Transverse colon (tissue), 4 donors: ENCODE measurements around the gene AJAP1. TPM values are rescaled to one million over a fixed set of nuclear protein-coding genes. Genes with fewer than 3 reads are reported as not detected.

Experiments
- DNase-seq: peaks from one replicate; pipeline ENCODE4 v3.0.0-alpha.2; 2019
- H3K27ac ChIP-seq, 4 donors: fragments of 200-600 bp; sonication (generic); 2 replicates each; pipeline ENCODE4 v1.5.1; 2016 to 2018; ENCODE audit warnings: inconsistent platforms in 4 of 4
- H3K27me3 ChIP-seq: fragments of 200-600 bp; sonication (generic); 2 replicates; pipeline ENCODE4 v1.5.1; 2017; ENCODE audit warnings: inconsistent platforms
- H3K36me3 ChIP-seq, 4 donors: fragments of 200-600 bp; sonication (generic); 2 replicates each; pipeline ENCODE4 v1.5.1; 2017 to 2019; ENCODE audit warnings: inconsistent platforms in 4 of 4
- H3K4me1 ChIP-seq, 4 donors: fragments of 200-600 bp; sonication (generic); 2 replicates each; pipeline ENCODE4 v1.5.1; 2017 to 2020; ENCODE audit warnings: inconsistent platforms in 4 of 4
- H3K4me3 ChIP-seq, 4 donors: fragments of 200-600 bp; sonication (generic); 1 replicate in 1 of 4; 2 replicates in 3 of 4; pipeline versions ENCODE4 v1.5.1 to v1.6.1; 2017 to 2019; ENCODE audit warnings: inconsistent platforms in 4 of 4
- H3K9me3 ChIP-seq, 2 donors: fragments of 200-600 bp; sonication (generic); 2 replicates each; pipeline ENCODE4 v1.5.1; 2017 to 2019; ENCODE audit warnings: inconsistent platforms in 2 of 2
- EP300 ChIP-seq: sonication (generic); formaldehyde crosslinking; IDR thresholded peaks from one replicate; pipeline ENCODE4 v1.6.1; 2017; ENCODE audit warnings: antibody characterized with exemption, low read depth
- POLR2A ChIP-seq: fragments of 450-650 bp; IDR thresholded peaks from one replicate; pipeline ENCODE4 v1.6.1; 2016; ENCODE audit warnings: antibody characterized with exemption, mild to moderate bottlenecking, moderate library complexity
- POLR2AphosphoS5 ChIP-seq, 3 donors: sonication (generic); formaldehyde crosslinking; IDR thresholded peaks; one replicate each; pipeline ENCODE4 v1.6.1; 2016; ENCODE audit warnings: antibody characterized with exemption in 3 of 3
- WGBS, 2 donors: methylation state at CpG; one replicate each; pipeline ENCODE4 v1.1.5; 2018; ENCODE audit warnings: low coverage in 1 of 2; 5-methylcytosine and 5-hydroxymethylcytosine counted together
- in situ Hi-C, 4 donors: fragments of 200-750 bp; cut with MboI; loops; one replicate each; pipeline versions ENCODE4 v1.15.0 to v1.15.1; 2017; ENCODE audit warnings: low sequenced_read_pairs in 3 of 4, low pct_ligation_motif_present in 1 of 4, low pct_unique_long_range_greater_than_20kb in 1 of 4
- intact Hi-C: fragments of 100-400 bp; cut with DNase I; formaldehyde crosslinking; loops from one replicate; pipeline ENCODE4 v1.15.1; 2023; ENCODE audit warnings: low total_unique reads
- total RNA-seq, 4 donors: library from RNA; depleted of rRNA; stranded (reverse); fragments of >200 nt; gene quantifications; one replicate each; pipeline ENCODE4 v1.1.0, GENCODE V29; 2016
- TF ChIP-seq, protein P1 (sequence below), 5 experiments: fragments of 200-600 bp in 3 of 5; fragments of 450-650 bp in 2 of 5; sonication (generic) in 3 of 5; IDR thresholded peaks; 1 replicate in 2 of 5; 2 replicates in 3 of 5; pipeline ENCODE4 v1.5.1; 2016 to 2017; ENCODE audit warnings: antibody characterized with exemption in 5 of 5, inconsistent platforms in 3 of 5, mild to moderate bottlenecking in 2 of 5, moderate library complexity in 1 of 5

Gene AJAP1
- total RNA-seq, 4 donors from 2014 or later, result 0.14 to 0.16 TPM; not detected in 2

DNA sequence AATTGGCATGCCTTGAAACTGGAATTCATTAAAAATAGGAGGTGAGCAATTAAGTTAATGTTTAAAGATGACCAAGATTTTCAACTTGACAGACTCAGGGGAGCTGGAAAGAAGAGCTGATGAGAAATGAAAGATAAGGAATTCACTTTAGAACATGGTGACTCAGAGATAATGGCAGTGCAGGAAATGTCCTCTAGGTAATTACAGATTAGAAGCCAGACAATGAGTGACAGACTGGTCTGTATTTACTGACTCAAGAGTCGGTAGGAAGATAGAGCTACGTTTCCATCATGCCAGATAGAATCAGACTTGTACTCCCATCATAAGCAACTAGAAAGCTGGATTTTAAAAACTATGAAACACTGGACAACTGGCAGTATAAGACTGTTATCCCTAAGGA lies 151.6 kb downstream of the AJAP1 start:
- no peaks in the 10 kb centered on the region for H3K9me3 ChIP-seq
- H3K27me3 ChIP-seq, result no peaks in the 10 kb centered on the region
- intact Hi-C loops, result no loop called here
- H3K4me1 ChIP-seq, result no peaks in the 10 kb centered on the region
- in situ Hi-C loops, result no loop called here
- TF ChIP-seq EP300, result no peak
- TF ChIP-seq POLR2AphosphoS5 (IDR thresholded peaks at IDR 0.05), result no peak
- TF ChIP-seq, protein P1, sequence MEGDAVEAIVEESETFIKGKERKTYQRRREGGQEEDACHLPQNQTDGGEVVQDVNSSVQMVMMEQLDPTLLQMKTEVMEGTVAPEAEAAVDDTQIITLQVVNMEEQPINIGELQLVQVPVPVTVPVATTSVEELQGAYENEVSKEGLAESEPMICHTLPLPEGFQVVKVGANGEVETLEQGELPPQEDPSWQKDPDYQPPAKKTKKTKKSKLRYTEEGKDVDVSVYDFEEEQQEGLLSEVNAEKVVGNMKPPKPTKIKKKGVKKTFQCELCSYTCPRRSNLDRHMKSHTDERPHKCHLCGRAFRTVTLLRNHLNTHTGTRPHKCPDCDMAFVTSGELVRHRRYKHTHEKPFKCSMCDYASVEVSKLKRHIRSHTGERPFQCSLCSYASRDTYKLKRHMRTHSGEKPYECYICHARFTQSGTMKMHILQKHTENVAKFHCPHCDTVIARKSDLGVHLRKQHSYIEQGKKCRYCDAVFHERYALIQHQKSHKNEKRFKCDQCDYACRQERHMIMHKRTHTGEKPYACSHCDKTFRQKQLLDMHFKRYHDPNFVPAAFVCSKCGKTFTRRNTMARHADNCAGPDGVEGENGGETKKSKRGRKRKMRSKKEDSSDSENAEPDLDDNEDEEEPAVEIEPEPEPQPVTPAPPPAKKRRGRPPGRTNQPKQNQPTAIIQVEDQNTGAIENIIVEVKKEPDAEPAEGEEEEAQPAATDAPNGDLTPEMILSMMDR (IDR thresholded peaks at IDR 0.05), result no peak
- TF ChIP-seq POLR2A, result no peak
- no peak overlapping the region for H3K27ac ChIP-seq
- H3K4me3 ChIP-seq, result no peak overlapping the region
- no peaks in the 10 kb centered on the region for H3K36me3 ChIP-seq
- WGBS, 2 donors, result 39 to 44% methylated on average over 2 of the region's 2 CpGs
- DNase-seq, result no peak

DNA sequence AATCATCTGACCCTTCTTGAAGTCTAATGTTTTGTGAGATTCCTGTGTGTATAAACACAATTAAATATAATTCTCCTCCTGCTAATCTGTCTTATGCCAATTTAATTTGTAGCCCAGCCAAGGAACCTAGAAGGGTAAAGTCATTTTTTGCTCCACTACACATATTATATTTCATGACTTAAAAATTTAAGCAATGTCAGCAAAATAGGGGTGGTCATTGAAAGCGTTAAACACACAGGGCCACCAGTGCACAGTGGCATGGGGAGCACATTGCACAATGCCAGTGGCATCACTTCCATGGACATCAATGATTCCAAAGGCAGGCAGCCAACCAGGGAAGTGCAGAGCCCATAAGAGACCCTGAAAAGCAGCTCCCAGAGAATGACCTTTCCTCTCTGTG lies 166.1 kb downstream of the AJAP1 start:
- intact Hi-C loops, result no loop called here
- Histone ChIP-seq H3K27ac (no peak overlapping the region), H3K36me3 (no peaks in the 10 kb centered on the region), H3K9me3 (no peaks in the 10 kb centered on the region), H3K27me3 (no peaks in the 10 kb centered on the region), H3K4me1 (no peaks in the 10 kb centered on the region), H3K4me3 (no peak overlapping the region)
- DNase-seq, result no peak
- TF ChIP-seq POLR2A, result no peak
- TF ChIP-seq EP300, result no peak
- TF ChIP-seq, protein P1 (IDR thresholded peaks at IDR 0.05), result no peak
- no peak for TF ChIP-seq POLR2AphosphoS5 (IDR thresholded peaks at IDR 0.05)
- in situ Hi-C loops, result no loop called here
- WGBS, 2 donors, result 87 to 100% methylated on average over 1 of the region's 1 CpG

DNA sequence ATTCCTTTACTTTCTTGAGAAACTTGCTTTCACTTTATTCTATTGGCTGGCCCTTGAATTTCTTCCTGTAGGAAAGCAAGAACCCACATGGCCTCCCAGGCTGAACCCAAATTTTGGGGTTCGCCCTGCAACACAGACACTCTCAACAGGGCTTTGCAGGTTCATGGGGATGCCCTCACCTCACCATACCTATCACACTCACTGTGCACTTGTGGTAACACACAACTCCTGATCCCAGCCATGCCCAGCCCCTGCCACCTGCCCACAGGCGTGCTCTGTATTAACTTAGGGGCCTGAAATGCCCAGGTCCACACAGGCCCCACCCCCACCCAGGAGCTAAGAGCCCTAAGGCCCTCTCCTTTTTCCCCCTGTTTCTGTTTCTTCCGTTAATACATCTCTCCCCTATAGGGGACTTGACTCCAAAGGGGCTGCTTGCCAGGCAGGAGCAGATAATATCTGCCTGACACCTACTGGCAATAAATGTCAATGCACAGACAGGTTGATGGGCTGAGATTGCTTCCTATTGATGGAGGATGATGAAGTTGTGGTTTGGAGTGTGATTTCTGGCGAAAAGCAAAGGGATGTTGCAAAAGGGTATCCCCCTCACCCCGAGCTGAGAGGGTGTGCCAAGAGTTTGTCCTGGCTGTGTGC lies 171.5 kb downstream of the AJAP1 start:
- in situ Hi-C loops, result no loop called here
- no peak overlapping the region for H3K27ac ChIP-seq
- H3K36me3 ChIP-seq, result no peaks in the 10 kb centered on the region
- H3K4me1 ChIP-seq, result no peaks in the 10 kb centered on the region
- intact Hi-C loops, result no loop called here
- TF ChIP-seq, protein P1 (IDR thresholded peaks at IDR 0.05), result peak in 2 of 5 experiments; percentile 11 to 20
- no peak for TF ChIP-seq POLR2AphosphoS5 (IDR thresholded peaks at IDR 0.05)
- no peaks in the 10 kb centered on the region for H3K9me3 ChIP-seq
- H3K4me3 ChIP-seq, result no peak overlapping the region
- 41% methylated on average over 5 of the region's 5 CpGs; no CpG with 5 or more reads in 1 of the 2 donors for WGBS, 2 donors
- DNase-seq, result no peak
- no peaks in the 10 kb centered on the region for H3K27me3 ChIP-seq

DNA sequence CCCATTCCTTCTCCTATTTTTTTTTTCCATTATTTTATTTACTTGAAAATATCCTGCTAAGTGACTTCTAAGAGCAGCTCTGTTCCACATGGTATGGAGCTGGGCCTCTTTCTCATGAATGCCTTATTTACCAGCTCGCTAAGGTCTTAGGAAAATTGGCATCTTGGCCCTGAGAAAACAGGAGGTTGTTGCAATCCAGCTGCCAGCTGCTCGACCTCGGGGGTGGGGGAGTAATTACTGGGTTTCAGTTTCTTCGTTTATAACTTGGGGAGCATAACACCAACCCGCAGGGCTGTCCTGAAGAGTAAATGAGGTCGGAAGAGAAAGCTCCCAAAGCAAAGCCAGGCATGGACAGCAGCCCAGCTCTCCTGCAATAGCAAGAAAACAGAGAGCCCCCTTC lies 176.3 kb downstream of the AJAP1 start:
- intact Hi-C loops, result no loop called here
- H3K4me3 ChIP-seq, result no peak overlapping the region
- H3K9me3 ChIP-seq, result no peaks in the 10 kb centered on the region
- TF ChIP-seq POLR2A (no peak), EP300 (no peak), POLR2AphosphoS5 (IDR thresholded peaks at IDR 0.05) (no peak)
- TF ChIP-seq, protein P1 (IDR thresholded peaks at IDR 0.05), result no peak
- H3K36me3 ChIP-seq, result no peaks in the 10 kb centered on the region
- 25% methylated on average over 6 of the region's 6 CpGs; no CpG with 5 or more reads in 1 of the 2 donors for WGBS, 2 donors
- no peak overlapping the region for H3K27ac ChIP-seq
- no peaks in the 10 kb centered on the region for H3K4me1 ChIP-seq
- in situ Hi-C loops, result no loop called here
- no peaks in the 10 kb centered on the region for H3K27me3 ChIP-seq
- no peak for DNase-seq
